K562 (cell line): ENCODE measurements around the gene HPRT1. TPM values are rescaled to one million over a fixed set of nuclear protein-coding genes. Genes with fewer than 3 reads are reported as not detected.

ENCODE experiments used
- ARID1B ChIP-seq: fragments of 450-650 bp; IDR thresholded peaks from 2 replicates; pipeline ENCODE4 v1.6.1; 2016; ENCODE audit warnings: antibody characterized with exemption, mild to moderate bottlenecking, inconsistent platforms
- ATF7 ChIP-seq: fragments of 450-650 bp; IDR thresholded peaks from 2 replicates; pipeline ENCODE4 v1.7.1; 2014; ENCODE audit warnings: mild to moderate bottlenecking, moderate library complexity
- CEBPB ChIP-seq: fragments of 450-650 bp; IDR thresholded peaks from 2 replicates; pipeline ENCODE4 v1.6.1; 2016; ENCODE audit warnings: missing genetic modification characterization, missing compliant biosample characterization
- CEBPG ChIP-seq, 3 experiments: fragments of 200-800 bp in 1 of 3; sonication (Bioruptor generic) in 1 of 3; sonication (generic) in 1 of 3; formaldehyde crosslinking in 1 of 3; IDR thresholded peaks in 2 of 3; conservative IDR thresholded peaks in 1 of 3; 2 replicates each; pipeline versions ENCODE4 v1.6.1 to v1.8.0; 2016 to 2022; ENCODE audit warnings: missing compliant biosample characterization in 2 of 3, missing genetic modification characterization in 2 of 3, mild to moderate bottlenecking in 1 of 3, missing genetic modification reagents in 1 of 3
- E2F4 ChIP-seq: sonication (generic); formaldehyde crosslinking; IDR thresholded peaks from 2 replicates; pipeline ENCODE4 v1.8.0; 2022; ENCODE audit warnings: mild to moderate bottlenecking, low read depth, missing genetic modification reagents
- EGR1 ChIP-seq: fragments of 450-650 bp; conservative IDR thresholded peaks from 2 replicates; pipeline ENCODE4 v1.6.1; 2017; ENCODE audit warnings: mild to moderate bottlenecking
- ELF4 ChIP-seq: fragments of 450-650 bp; formaldehyde crosslinking; IDR thresholded peaks from 2 replicates; pipeline ENCODE4 v1.4.0; 2022; ENCODE audit warnings: missing genetic modification characterization
- EP300 ChIP-seq: IDR thresholded peaks from 2 replicates; pipeline ENCODE4 v1.6.1; 2012; ENCODE audit warnings: low read length, improper control_type of control experiment
- FOXA3 ChIP-seq, 2 experiments: fragments of 450-650 bp in 1 of 2; sonication (generic) in 1 of 2; formaldehyde crosslinking; IDR thresholded peaks in 1 of 2; conservative IDR thresholded peaks in 1 of 2; 2 replicates each; pipeline versions ENCODE4 v1.4.0 to v1.8.0; 2020 to 2022; ENCODE audit warnings: mild to moderate bottlenecking in 2 of 2, missing genetic modification reagents in 1 of 2
- GTF2A2 ChIP-seq: IDR thresholded peaks from 2 replicates; pipeline ENCODE4 v1.6.1; 2016; ENCODE audit warnings: mild to moderate bottlenecking, missing genetic modification characterization, missing compliant biosample characterization
- GTF3C2 ChIP-seq: IDR thresholded peaks from 3 replicates; pipeline ENCODE4 v1.6.1; 2011; ENCODE audit warnings: borderline replicate concordance, mild to moderate bottlenecking, moderate library complexity; ENCODE audit not compliant: insufficient read length; ENCODE audit errors: extremely low read depth
- ILF3 ChIP-seq: fragments of 450-650 bp; IDR thresholded peaks from 2 replicates; pipeline ENCODE4 v1.6.1; 2018; ENCODE audit warnings: antibody characterized with exemption, mild to moderate bottlenecking, moderate library complexity, borderline replicate concordance
- LEF1 ChIP-seq: fragments of 450-650 bp; IDR thresholded peaks from 2 replicates; pipeline ENCODE4 v1.6.1; 2016; ENCODE audit warnings: mild to moderate bottlenecking
- MAFF ChIP-seq: IDR thresholded peaks from 2 replicates; pipeline ENCODE4 v1.6.1; 2012; ENCODE audit warnings: low read length, improper control_type of control experiment
- POLR2G ChIP-seq: fragments of 200-400 bp; formaldehyde crosslinking; IDR thresholded peaks from 2 replicates; pipeline ENCODE4 v1.6.1; 2017; ENCODE audit warnings: low read depth, mild to moderate bottlenecking, antibody characterized with exemption, low read length, moderate library complexity
- RCOR1 ChIP-seq, 2 experiments: IDR thresholded peaks; 2 replicates each; pipeline ENCODE4 v1.6.1; 2012; ENCODE audit warnings: low read depth in 2 of 2, low read length in 2 of 2, borderline replicate concordance in 1 of 2, improper control_type of control experiment in 1 of 2
- SMARCA4 ChIP-seq: fragments of 450-650 bp; IDR thresholded peaks from 2 replicates; pipeline ENCODE4 v1.6.1; 2016
- TBP ChIP-seq: optimal IDR thresholded peaks from 2 replicates; pipeline ENCODE3; 2011; ENCODE audit warnings: low read depth, low read length, improper control_type of control experiment
- TCF3 ChIP-seq: sonication (generic); formaldehyde crosslinking; IDR thresholded peaks from 2 replicates; pipeline ENCODE4 v1.4.0; 2020; ENCODE audit warnings: mild to moderate bottlenecking, missing genetic modification reagents
- TEAD4 ChIP-seq, 2 experiments: sonication (generic) in 1 of 2; formaldehyde crosslinking in 1 of 2; IDR thresholded peaks; 2 replicates each; pipeline versions ENCODE4 v1.6.1 to v1.8.0; 2012 to 2022; ENCODE audit warnings: borderline replicate concordance in 1 of 2, inconsistent platforms in 1 of 2, low read length in 1 of 2, mild to moderate bottlenecking in 1 of 2, missing genetic modification reagents in 1 of 2
- ZNF655 ChIP-seq: fragments of 250-450 bp; sonication (Bioruptor Pico); IDR thresholded peaks from 2 replicates; pipeline ENCODE4 v1.5.0; 2021
- polyA plus RNA-seq, 8 experiments: library from polyadenylated mRNA; depleted of rRNA in 4 of 8; stranded (reverse) in 5 of 8; unstranded in 3 of 8; fragments of >200 nt; fragmentation: Nextera tagmentation in 2 of 8; fragmentation: Illumina TruSeq in 1 of 8; extraction: Ambion mirVana in 2 of 8; extraction: Trizol in 1 of 8; gene quantifications; 2 replicates each; pipeline versions ENCODE4 v1.2.1 to v1.2.3, GENCODE V29; 2011 to 2014; ENCODE audit warnings: inconsistent platforms in 1 of 8, missing spikeins in 1 of 8
- total RNA-seq, 7 experiments: library from RNA; depleted of rRNA in 6 of 7; stranded (reverse); fragments of >200 nt in 6 of 7; fragmentation: Illumina TruSeq in 2 of 7; extraction: Trizol in 2 of 7; gene quantifications; 2 replicates each; pipeline versions ENCODE4 v1.2.1 to v1.2.3, GENCODE V29; 2011 to 2021; ENCODE audit warnings: low replicate concordance in 1 of 7

HPRT1 gene
- total and polyA plus RNA-seq, 9 of the 15 experiments (the other 6 are each of a cell fraction or from before 2014, with no cell fraction given), result 24.4 to 158 (median 104) TPM

GRCh38 chrX:134454506-134454905 lies 5.5 kb upstream of the HPRT1 start (continued):
- TF ChIP-seq ZNF655 (CRISPR knock-in tag) (no peak), TBP (no peak), ATF7 (peak; percentile 74), MAFF (no peak), TCF3 (CRISPR knock-in tag) (peak; percentile 59), ELF4 (CRISPR knock-in tag) (no peak), EGR1 (no peak), CEBPB (peak; percentile 75), LEF1 (peak; percentile 39; the same call in 1 of the 2 replicates), GTF3C2 (no peak), GTF2A2 (tag) (no peak), RCOR1 (IDR thresholded peaks at IDR 0.05; ENCODE audit: borderline replicate concordance in 1 of 2, low read depth in 2 of 2, low read length in 2 of 2) (peak; percentile 36 to 91; a peak in 3 of 4 replicates), SMARCA4 (0 out of 2 replicates have a peak, but pooled peaks have one; percentile 22), FOXA3 (CRISPR knock-in tag; conservative IDR thresholded peaks at IDR 0.05 in 1 of 2, IDR thresholded peaks at IDR 0.05 in 1 of 2) (0 out of 4 replicates have a peak, but pooled peaks of 1 of the 2 experiments have one; percentile 6), ILF3 (no peak), TEAD4 (IDR thresholded peaks at IDR 0.05; ENCODE audit: low read length) (peak; percentile 71), TEAD4 (CRISPR knock-in tag; IDR thresholded peaks at IDR 0.05; ENCODE audit: borderline replicate concordance) (no peak), EP300 (0 out of 2 replicates have a peak, but pooled peaks have one; percentile 13), E2F4 (CRISPR knock-in tag) (no peak), POLR2G (no peak), ARID1B (peak; percentile 65), CEBPG (CRISPR knock-in tag; IDR thresholded peaks at IDR 0.05) (no peak), CEBPG (tag; conservative IDR thresholded peaks at IDR 0.05 in 1 of 2, IDR thresholded peaks at IDR 0.05 in 1 of 2) (peak in 1 of 2 experiments; percentile 48; a peak in 1 of 4 replicates)
